OCI-LY1 (cell line): Measurements from ENCODE around the gene ARID3C.

Experiments used
- EZH2 ChIP-seq: fragments of 200-600 bp; sonication (generic), shearing (Covaris generic); IDR thresholded peaks from 2 replicates; pipeline ENCODE4 v1.8.0; 2017; ENCODE audit warnings: borderline replicate concordance, mixed run types, mild to moderate bottlenecking, antibody characterized with exemption, low read length, moderate library complexity, mixed read lengths
- TF ChIP-seq, protein P1 (sequence below): fragments of 200-600 bp; sonication (generic), shearing (Covaris generic); IDR thresholded peaks from 2 replicates; pipeline ENCODE4 v1.5.1; 2017; ENCODE audit warnings: mild to moderate bottlenecking, antibody characterized with exemption, low read length, moderate library complexity, mixed read lengths

DNA sequence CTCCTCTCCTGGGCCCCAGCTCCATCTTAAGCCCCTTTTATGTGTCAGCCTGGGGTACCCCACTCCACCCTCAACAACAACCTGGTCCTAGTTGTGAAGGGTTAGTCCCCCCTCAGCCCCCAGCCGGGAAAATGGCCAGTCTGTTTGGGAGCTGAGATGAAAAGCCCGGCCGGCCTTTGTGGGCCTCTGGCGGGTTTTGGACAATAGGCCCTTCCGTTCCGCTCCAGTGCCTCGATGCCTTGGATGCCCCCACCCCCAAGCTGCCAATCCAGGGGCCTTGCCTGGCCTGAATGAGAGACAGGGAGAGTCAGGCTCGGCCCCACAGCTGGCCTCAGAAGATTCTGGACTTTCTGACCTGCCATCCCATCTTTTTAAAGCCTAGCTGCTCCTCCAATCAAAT lies 48.5 kb downstream of the ARID3C start:
- TF ChIP-seq, protein P1, sequence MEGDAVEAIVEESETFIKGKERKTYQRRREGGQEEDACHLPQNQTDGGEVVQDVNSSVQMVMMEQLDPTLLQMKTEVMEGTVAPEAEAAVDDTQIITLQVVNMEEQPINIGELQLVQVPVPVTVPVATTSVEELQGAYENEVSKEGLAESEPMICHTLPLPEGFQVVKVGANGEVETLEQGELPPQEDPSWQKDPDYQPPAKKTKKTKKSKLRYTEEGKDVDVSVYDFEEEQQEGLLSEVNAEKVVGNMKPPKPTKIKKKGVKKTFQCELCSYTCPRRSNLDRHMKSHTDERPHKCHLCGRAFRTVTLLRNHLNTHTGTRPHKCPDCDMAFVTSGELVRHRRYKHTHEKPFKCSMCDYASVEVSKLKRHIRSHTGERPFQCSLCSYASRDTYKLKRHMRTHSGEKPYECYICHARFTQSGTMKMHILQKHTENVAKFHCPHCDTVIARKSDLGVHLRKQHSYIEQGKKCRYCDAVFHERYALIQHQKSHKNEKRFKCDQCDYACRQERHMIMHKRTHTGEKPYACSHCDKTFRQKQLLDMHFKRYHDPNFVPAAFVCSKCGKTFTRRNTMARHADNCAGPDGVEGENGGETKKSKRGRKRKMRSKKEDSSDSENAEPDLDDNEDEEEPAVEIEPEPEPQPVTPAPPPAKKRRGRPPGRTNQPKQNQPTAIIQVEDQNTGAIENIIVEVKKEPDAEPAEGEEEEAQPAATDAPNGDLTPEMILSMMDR: no peak
- no peak for TF ChIP-seq EZH2
